ENCODE measurements around the gene FETUB.
A peak's percentile ranks its signal among the peaks of the same experiment; 100 is the strongest.

The FETUB gene

DNA sequence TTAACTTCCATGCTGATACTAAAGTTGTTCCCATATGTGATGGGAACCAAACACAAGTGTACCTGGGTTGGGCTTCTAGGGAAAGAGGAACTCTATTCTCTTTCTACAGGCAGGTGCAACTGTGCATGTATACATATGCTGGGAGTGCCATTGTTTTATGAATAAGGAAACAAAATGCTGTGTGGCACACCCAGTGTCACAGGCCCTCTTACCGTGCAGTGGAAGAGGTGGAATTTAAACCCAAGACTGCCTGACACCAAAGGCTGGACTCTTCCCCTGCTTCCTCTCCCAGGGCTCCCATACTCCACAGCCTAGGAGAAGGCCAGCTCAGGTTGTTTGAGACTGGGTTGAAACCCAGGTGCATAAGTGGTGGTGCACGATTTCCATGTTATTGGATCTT, 1.9 kb upstream of the FETUB start:
- DNase-seq: no peak

DNA sequence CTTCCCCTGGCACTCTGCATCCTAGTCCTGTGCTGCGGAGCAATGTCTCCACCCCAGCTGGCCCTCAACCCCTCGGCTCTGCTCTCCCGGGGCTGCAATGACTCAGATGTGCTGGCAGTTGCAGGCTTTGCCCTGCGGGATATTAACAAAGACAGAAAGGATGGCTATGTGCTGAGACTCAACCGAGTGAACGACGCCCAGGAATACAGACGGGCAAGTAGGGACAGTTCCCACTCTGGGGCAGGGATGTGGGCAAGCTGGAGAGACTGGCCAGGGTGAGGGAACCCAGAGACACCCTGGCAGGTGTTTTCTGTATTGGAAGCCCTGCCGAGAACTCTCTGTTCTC, 247 bp downstream of the FETUB start:
- DNase-seq: no peak

DNA sequence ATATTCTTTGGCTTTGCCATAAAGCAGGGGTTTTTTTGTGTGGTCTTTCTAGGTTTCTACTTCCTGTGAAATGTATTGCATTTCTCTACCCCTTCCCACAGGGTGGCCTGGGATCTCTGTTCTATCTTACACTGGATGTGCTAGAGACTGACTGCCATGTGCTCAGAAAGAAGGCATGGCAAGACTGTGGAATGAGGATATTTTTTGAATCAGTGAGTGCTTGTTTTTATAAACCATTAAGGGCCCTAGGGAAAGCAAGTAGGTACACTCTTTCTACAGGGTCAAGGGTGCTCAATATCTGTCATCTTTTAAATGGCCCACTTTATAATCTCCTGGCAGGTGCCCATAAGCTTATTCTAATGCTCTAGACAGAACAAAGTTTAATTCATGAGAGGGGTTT, 730 bp downstream of the FETUB start:
- DNase-seq: no peak

DNA sequence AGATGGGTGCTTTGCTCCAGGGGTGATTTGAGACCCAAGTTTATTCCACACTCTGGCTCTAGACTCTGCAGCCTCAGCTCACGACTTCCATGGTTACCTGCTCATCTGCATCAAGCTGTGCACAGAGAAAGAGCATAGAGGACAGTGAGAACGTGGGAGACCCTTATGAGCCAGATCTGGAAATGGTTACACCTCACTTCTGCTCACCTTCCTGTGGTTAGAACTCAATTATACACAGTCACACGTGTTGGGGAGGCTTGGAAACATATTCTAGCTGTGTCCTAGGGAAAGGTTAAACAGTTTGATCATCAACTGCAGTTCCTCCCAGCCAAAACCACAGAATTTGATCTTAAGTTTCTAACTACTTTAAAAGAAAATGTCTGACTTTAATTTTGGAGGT, 1.8 kb downstream of the FETUB start:
- DNase-seq: no peak

- DNase-seq: no peak
Observed at GRCh38 chr3:186643493-186643892, 3.3 kb downstream of the FETUB start.

GRCh38 chr3:186644683-186645082, 4.5 kb downstream of the FETUB start:
- no peak for DNase-seq

DNA sequence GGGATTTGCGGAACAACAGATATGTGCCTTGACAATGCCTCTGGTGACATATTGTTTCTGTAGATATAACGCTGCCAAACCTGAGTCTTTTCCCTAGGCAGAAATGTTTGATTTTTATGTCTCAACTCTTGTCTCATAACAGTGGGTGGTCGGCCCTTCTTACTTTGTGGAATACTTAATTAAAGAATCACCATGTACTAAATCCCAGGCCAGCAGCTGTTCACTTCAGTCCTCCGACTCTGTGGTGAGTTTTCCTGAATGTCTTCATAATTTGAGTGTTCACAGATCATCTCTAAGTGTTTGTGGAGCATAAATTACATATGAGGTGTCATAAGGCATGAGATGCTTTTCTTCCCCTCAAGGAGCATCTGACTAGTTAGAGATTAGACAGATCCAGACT, 5.9 kb downstream of the FETUB start:
- no peak for DNase-seq

- no peak for DNase-seq
Observed at GRCh38 chr3:186646841-186647240, 6.6 kb downstream of the FETUB start.

- no peak for DNase-seq
Observed at GRCh38 chr3:186648851-186649250, 8.7 kb downstream of the FETUB start.

- no peak for DNase-seq
Observed at GRCh38 chr3:186651678-186652215, 11.5 kb downstream of the FETUB start.

GRCh38 chr3:186653080-186653707, 13.0 kb downstream of the FETUB start:
- DNase-seq: no peak

- DNase-seq: no peak
Observed at GRCh38 chr3:186653984-186654383, 13.8 kb downstream of the FETUB start.

DNA sequence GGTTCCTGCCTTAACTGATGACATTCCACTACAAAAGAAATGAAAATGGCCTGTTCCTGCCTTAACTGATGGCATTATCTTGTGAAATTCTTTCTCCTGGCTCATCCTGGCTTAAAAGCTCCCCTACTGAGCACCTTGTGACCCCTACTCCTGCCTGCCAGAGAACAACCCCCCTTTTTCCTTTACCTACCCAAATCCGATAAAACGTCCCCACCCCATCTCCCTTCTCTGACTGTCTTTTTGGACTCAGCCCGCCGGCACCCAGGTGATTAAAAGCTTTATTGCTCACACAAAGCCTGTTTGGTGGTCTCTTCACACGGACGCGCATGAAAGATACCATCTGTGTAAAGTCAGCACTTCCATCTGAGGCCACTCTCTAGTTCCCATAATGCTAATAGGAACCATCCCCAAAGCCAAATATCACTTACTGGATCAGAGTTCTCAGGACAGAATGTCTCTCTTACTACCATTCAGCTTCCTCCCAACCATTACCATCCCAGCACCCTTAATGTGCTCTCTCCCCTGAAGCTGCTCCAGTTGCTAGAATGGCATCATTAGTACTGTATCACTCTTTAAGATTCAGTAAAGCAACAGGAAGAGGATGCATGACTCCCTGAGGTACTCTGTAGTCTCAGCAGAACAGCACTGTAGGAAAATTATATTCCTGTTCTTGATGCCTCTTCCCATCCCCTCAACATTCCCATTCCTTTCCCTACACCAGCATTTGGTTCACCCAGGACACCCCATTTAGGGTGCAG, 23.3 kb downstream of the FETUB start:
- no peak for DNase-seq

- DNase-seq: no peak
Observed at GRCh38 chr3:186664119-186664495, 23.9 kb downstream of the FETUB start.

GRCh38 chr3:186664506-186664905, 24.3 kb downstream of the FETUB start:
- DNase-seq: no peak

DNA sequence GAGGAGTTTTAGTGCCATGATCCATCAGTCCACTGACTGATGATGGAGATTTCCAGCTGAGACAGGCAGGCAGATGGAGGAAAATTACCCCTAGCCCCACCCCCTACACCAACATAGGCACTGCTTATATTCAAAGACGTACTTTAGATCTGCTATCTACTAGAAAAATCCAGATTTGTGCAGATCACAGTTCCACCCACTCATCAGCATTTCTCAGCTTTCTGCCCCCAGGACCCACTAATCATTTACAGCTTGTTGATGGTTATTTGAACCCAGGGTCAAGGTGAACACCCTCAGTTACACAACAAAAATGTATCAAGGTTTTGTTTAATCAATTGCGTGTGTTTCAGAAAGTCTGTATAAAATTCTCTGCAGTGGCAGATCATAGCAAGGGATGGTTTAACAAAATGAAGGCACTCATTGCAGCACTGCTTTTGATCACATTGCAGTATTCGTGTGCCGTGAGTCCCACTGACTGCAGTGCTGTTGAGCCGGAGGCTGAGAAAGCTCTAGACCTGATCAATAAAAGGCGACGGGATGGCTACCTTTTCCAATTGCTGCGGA, 25.5 kb downstream of the FETUB start, which contains the start of gene HRG:
Gene HRG (plus strand): TSS at position 390 of the 564 bp plus-strand sequence. CDS start 18 bp downstream, at position 408.
- DNase-seq: no peak

GRCh38 chr3:186668426-186668825, 28.2 kb downstream of the FETUB start:
- no peak for DNase-seq

GRCh38 chr3:186669378-186670084, 29.3 kb downstream of the FETUB start:
- DNase-seq: peak; percentile 12

- no peak for DNase-seq
Observed at GRCh38 chr3:186670155-186670554, 30.0 kb downstream of the FETUB start.

DNA sequence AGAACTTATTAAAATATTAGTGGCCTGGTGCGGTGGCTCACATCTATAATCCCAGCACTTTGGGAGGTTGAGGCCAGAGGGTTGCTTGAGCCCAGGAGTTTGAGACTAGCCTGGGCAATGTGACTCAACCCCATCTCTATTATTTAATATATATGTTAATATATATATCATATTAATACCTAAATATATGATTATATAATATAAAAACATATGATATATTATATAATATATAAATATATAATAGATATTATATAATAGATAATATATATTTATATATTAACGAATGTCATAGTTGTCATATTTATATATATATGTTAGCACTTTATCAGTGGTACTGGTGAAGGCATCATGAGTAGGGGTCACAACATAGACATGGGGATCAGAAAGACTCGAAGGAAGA, 30.9 kb downstream of the FETUB start:
- DNase-seq: no peak

GRCh38 chr3:186678604-186679003, 38.4 kb downstream of the FETUB start:
- DNase-seq: no peak

GRCh38 chr3:186679151-186679550, 39.0 kb downstream of the FETUB start:
- no peak for DNase-seq

GRCh38 chr3:186680869-186681268, 40.7 kb downstream of the FETUB start:
- DNase-seq: no peak

GRCh38 chr3:186682812-186683211, 42.6 kb downstream of the FETUB start:
- DNase-seq: no peak

Measured in RPMI8226 (cell line).